Nephron (organoid): Measurements from ENCODE around the gene DDIT3.

Source experiments
- H3K27ac Mint-ChIP-seq, 3 experiments: 2 replicates each; pipeline ENCODE4 v1.8.0; 2020; ENCODE audit warnings: mixed read lengths in 3 of 3, mild to moderate bottlenecking in 2 of 3, moderate library complexity in 1 of 3
- H3K27me3 Mint-ChIP-seq: 2 replicates; pipeline ENCODE4 v1.8.0; 2021; ENCODE audit warnings: low read depth, mild to moderate bottlenecking, moderate library complexity, mixed read lengths
- H3K36me3 Mint-ChIP-seq: 2 replicates; pipeline ENCODE4 v1.8.0; 2020; ENCODE audit warnings: low read depth, mixed read lengths
- H3K4me1 Mint-ChIP-seq: 2 replicates; pipeline ENCODE4 v1.8.0; 2020; ENCODE audit warnings: mixed read lengths
- H3K4me3 Mint-ChIP-seq, 3 experiments: 2 replicates each; pipeline ENCODE4 v1.8.0; 2020; ENCODE audit warnings: mild to moderate bottlenecking in 3 of 3, mixed read lengths in 3 of 3, moderate library complexity in 2 of 3
- H3K9me3 Mint-ChIP-seq: 2 replicates; pipeline ENCODE4 v1.8.0; 2020; ENCODE audit warnings: mixed read lengths
- CTCF ChIP-seq, 3 experiments: fragments of 200-600 bp; sonication (generic); IDR thresholded peaks; one replicate each; pipeline ENCODE4 v1.5.0; 2021; ENCODE audit warnings: antibody characterized with exemption in 3 of 3; ENCODE audit not compliant: unreplicated experiment in 3 of 3

Gene DDIT3

GRCh38 chr12:57560516-57560915 lies 40.2 kb upstream of the DDIT3 start:
- no peaks in the 10 kb centered on the region for H3K4me1 Mint-ChIP-seq
- no peaks in the 10 kb centered on the region for H3K36me3 Mint-ChIP-seq
- peaks cover 33% of the 10 kb centered on the region for H3K27me3 Mint-ChIP-seq

GRCh38 chr12:57558864-57559263 lies 38.5 kb upstream of the DDIT3 start:
- Mint-ChIP-seq H3K4me1 (peaks cover 1% of the 10 kb centered on the region), H3K4me3 (no peak overlapping the region), H3K9me3 (no peaks in the 10 kb centered on the region), H3K27me3 (peaks cover 26% of the 10 kb centered on the region), H3K27ac (no peak overlapping the region), H3K36me3 (no peaks in the 10 kb centered on the region)
- TF ChIP-seq CTCF (IDR thresholded peaks at IDR 0.05; ENCODE audit: unreplicated experiment in 3 of 3), result no peak

More at GRCh38 chr12:57560516-57560915, 40.2 kb upstream of the DDIT3 start:
- TF ChIP-seq CTCF (IDR thresholded peaks at IDR 0.05; ENCODE audit: unreplicated experiment in 3 of 3), result no peak
- no peak overlapping the region for H3K27ac Mint-ChIP-seq
- H3K9me3 Mint-ChIP-seq, result no peaks in the 10 kb centered on the region
- H3K4me3 Mint-ChIP-seq, result no peak overlapping the region

GRCh38 chr12:57554897-57555296 lies 34.6 kb upstream of the DDIT3 start:
- Mint-ChIP-seq H3K4me1 (peaks cover 12% of the 10 kb centered on the region), H3K27ac (no peak overlapping the region), H3K4me3 (no peak overlapping the region), H3K9me3 (no peaks in the 10 kb centered on the region), H3K36me3 (no peaks in the 10 kb centered on the region), H3K27me3 (peaks cover 47% of the 10 kb centered on the region)
- no peak for TF ChIP-seq CTCF (IDR thresholded peaks at IDR 0.05; ENCODE audit: unreplicated experiment in 3 of 3)

GRCh38 chr12:57554453-57554852 lies 34.1 kb upstream of the DDIT3 start:
- no peak overlapping the region for H3K4me3 Mint-ChIP-seq
- H3K9me3 Mint-ChIP-seq, result no peaks in the 10 kb centered on the region
- peaks cover 52% of the 10 kb centered on the region for H3K27me3 Mint-ChIP-seq

GRCh38 chr12:57553343-57554202 lies 33.3 kb upstream of the DDIT3 start:
- Mint-ChIP-seq H3K9me3 (no peaks in the 10 kb centered on the region), H3K4me3 (no peak overlapping the region)
- no peak for TF ChIP-seq CTCF (IDR thresholded peaks at IDR 0.05; ENCODE audit: unreplicated experiment in 3 of 3)

More at GRCh38 chr12:57554453-57554852, 34.1 kb upstream of the DDIT3 start:
- H3K4me1 Mint-ChIP-seq, result peaks cover 12% of the 10 kb centered on the region
- TF ChIP-seq CTCF (IDR thresholded peaks at IDR 0.05; ENCODE audit: unreplicated experiment in 3 of 3), result no peak
- no peaks in the 10 kb centered on the region for H3K36me3 Mint-ChIP-seq
- H3K27ac Mint-ChIP-seq, result no peak overlapping the region

More at GRCh38 chr12:57553343-57554202, 33.3 kb upstream of the DDIT3 start:
- Mint-ChIP-seq H3K27me3 (peaks cover 61% of the 10 kb centered on the region), H3K36me3 (no peaks in the 10 kb centered on the region), H3K27ac (no peak overlapping the region), H3K4me1 (peaks cover 12% of the 10 kb centered on the region)
